Neuron (in vitro differentiated cells): ENCODE measurements around the gene TNFRSF14.

Source experiments
- H2AFZ ChIP-seq: one replicate; pipeline ENCODE4 v1.6.1; 2013; ENCODE audit warnings: low read depth, mild to moderate bottlenecking, inconsistent platforms, low read length, moderate library complexity
- H3K27me3 ChIP-seq: one replicate; pipeline ENCODE4 v1.6.1; 2013; ENCODE audit warnings: low read length; ENCODE audit not compliant: insufficient read depth
- H3K36me3 ChIP-seq: one replicate; pipeline ENCODE4 v1.6.1; 2013; ENCODE audit warnings: low read length; ENCODE audit not compliant: insufficient read depth
- H3K4me1 ChIP-seq: one replicate; pipeline ENCODE4 v1.6.1; 2013; ENCODE audit warnings: low read length; ENCODE audit not compliant: insufficient read depth
- H3K4me3 ChIP-seq: 2 replicates; pipeline ENCODE4 v1.5.1; 2013; ENCODE audit warnings: mild to moderate bottlenecking, low read length, moderate library complexity
- H3K9me3 ChIP-seq: one replicate; pipeline ENCODE4 v1.6.1; 2013; ENCODE audit warnings: low read length

Gene TNFRSF14

GRCh38 chr1:2555634-2556276, 416 bp upstream of the TNFRSF14 start:
- Histone ChIP-seq H3K4me1 (peaks cover 18% of the 10 kb centered on the region), H3K4me3 (no peak overlapping the region), H2AFZ (no peak overlapping the region), H3K36me3 (no peaks in the 10 kb centered on the region), H3K9me3 (no peaks in the 10 kb centered on the region), H3K27me3 (no peaks in the 10 kb centered on the region)

- H3K9me3 ChIP-seq, result no peaks in the 10 kb centered on the region
- peaks cover 3% of the 10 kb centered on the region for H3K27me3 ChIP-seq
- H2AFZ ChIP-seq, result no peak overlapping the region
- H3K36me3 ChIP-seq, result no peaks in the 10 kb centered on the region
- H3K4me3 ChIP-seq, result no peak overlapping the region
- peaks cover 18% of the 10 kb centered on the region for H3K4me1 ChIP-seq
These were observed 709 bp downstream of the TNFRSF14 start for GRCh38 chr1:2556678-2557481.

- Histone ChIP-seq H3K36me3 (no peaks in the 10 kb centered on the region), H3K4me3 (no peak overlapping the region), H3K27me3 (peaks cover 3% of the 10 kb centered on the region), H2AFZ (no peak overlapping the region), H3K4me1 (peaks cover 16% of the 10 kb centered on the region), H3K9me3 (no peaks in the 10 kb centered on the region)
These were observed 1.6 kb downstream of the TNFRSF14 start for GRCh38 chr1:2557482-2558400.

- Histone ChIP-seq H3K9me3 (no peaks in the 10 kb centered on the region), H3K36me3 (no peaks in the 10 kb centered on the region), H3K4me1 (peaks cover 16% of the 10 kb centered on the region), H3K27me3 (peaks cover 3% of the 10 kb centered on the region), H2AFZ (no peak overlapping the region), H3K4me3 (no peak overlapping the region)
These were observed 2.2 kb downstream of the TNFRSF14 start for GRCh38 chr1:2558420-2558819.

GRCh38 chr1:2558861-2559260, 2.7 kb downstream of the TNFRSF14 start:
- Histone ChIP-seq H3K27me3 (peaks cover 3% of the 10 kb centered on the region), H3K36me3 (no peaks in the 10 kb centered on the region), H3K9me3 (no peaks in the 10 kb centered on the region), H2AFZ (no peak overlapping the region), H3K4me3 (no peak overlapping the region), H3K4me1 (peaks cover 16% of the 10 kb centered on the region)

GRCh38 chr1:2559509-2560298, 3.5 kb downstream of the TNFRSF14 start:
- Histone ChIP-seq H3K4me1 (peaks cover 16% of the 10 kb centered on the region), H2AFZ (no peak overlapping the region), H3K27me3 (peaks cover 9% of the 10 kb centered on the region), H3K36me3 (no peaks in the 10 kb centered on the region), H3K4me3 (no peak overlapping the region), H3K9me3 (no peaks in the 10 kb centered on the region)

GRCh38 chr1:2560299-2561073, 4.3 kb downstream of the TNFRSF14 start:
- H3K9me3 ChIP-seq, result no peaks in the 10 kb centered on the region
- H3K4me3 ChIP-seq, result no peak overlapping the region
- no peaks in the 10 kb centered on the region for H3K36me3 ChIP-seq

GRCh38 chr1:2561446-2561845, 5.3 kb downstream of the TNFRSF14 start:
- Histone ChIP-seq H3K4me3 (no peak overlapping the region), H3K4me1 (peaks cover 5% of the 10 kb centered on the region), H2AFZ (no peak overlapping the region), H3K36me3 (no peaks in the 10 kb centered on the region), H3K27me3 (peaks cover 9% of the 10 kb centered on the region), H3K9me3 (no peaks in the 10 kb centered on the region)

More at GRCh38 chr1:2560299-2561073, 4.3 kb downstream of the TNFRSF14 start:
- Histone ChIP-seq H2AFZ (no peak overlapping the region), H3K27me3 (peaks cover 9% of the 10 kb centered on the region), H3K4me1 (peaks cover 15% of the 10 kb centered on the region)

- H3K9me3 ChIP-seq, result no peaks in the 10 kb centered on the region
- no peak overlapping the region for H2AFZ ChIP-seq
- H3K4me1 ChIP-seq, result no peaks in the 10 kb centered on the region
- no peak overlapping the region for H3K4me3 ChIP-seq
- peaks cover 11% of the 10 kb centered on the region for H3K27me3 ChIP-seq
- no peaks in the 10 kb centered on the region for H3K36me3 ChIP-seq
These were observed 6.0 kb downstream of the TNFRSF14 start for GRCh38 chr1:2561898-2562895.

GRCh38 chr1:2563205-2563604, 7.0 kb downstream of the TNFRSF14 start:
- no peak overlapping the region for H2AFZ ChIP-seq
- H3K36me3 ChIP-seq, result no peaks in the 10 kb centered on the region
- H3K4me3 ChIP-seq, result no peak overlapping the region
- H3K9me3 ChIP-seq, result no peaks in the 10 kb centered on the region
- no peaks in the 10 kb centered on the region for H3K4me1 ChIP-seq
- peaks cover 11% of the 10 kb centered on the region for H3K27me3 ChIP-seq
